ENCODE data around the gene FAR2. TPM values are rescaled to one million over a fixed set of nuclear protein-coding genes. Genes with fewer than 3 reads are reported as not detected.
"Not testable (repeated sequence)": the region's sequence is repeated elsewhere in the genome, so short reads cannot be mapped to it uniquely, and the experiment has no call there.

FAR2 gene
- total and polyA plus RNA-seq, 8 donors = 0.43 to 2.8 (median 1.1) TPM

DNA sequence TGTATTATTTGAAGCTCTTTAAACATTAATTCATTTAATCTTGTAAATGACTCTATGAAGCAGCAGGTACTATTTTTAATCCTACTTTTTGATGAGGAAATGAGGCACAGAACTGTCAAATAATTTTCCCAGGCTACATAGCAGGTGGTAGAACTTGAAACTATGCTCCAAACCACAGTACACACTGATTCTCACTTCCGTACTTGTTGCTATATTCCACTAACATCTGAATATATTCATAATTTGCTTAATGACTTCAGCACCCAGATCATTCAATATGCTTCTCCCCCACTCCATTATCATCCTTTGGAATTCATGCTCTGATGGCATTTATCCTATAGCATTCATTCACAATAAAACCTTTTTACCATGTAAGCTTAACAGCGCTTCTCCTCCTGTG is 227.0 kb downstream of the FAR2 start:
- TF ChIP-seq, protein P1, sequence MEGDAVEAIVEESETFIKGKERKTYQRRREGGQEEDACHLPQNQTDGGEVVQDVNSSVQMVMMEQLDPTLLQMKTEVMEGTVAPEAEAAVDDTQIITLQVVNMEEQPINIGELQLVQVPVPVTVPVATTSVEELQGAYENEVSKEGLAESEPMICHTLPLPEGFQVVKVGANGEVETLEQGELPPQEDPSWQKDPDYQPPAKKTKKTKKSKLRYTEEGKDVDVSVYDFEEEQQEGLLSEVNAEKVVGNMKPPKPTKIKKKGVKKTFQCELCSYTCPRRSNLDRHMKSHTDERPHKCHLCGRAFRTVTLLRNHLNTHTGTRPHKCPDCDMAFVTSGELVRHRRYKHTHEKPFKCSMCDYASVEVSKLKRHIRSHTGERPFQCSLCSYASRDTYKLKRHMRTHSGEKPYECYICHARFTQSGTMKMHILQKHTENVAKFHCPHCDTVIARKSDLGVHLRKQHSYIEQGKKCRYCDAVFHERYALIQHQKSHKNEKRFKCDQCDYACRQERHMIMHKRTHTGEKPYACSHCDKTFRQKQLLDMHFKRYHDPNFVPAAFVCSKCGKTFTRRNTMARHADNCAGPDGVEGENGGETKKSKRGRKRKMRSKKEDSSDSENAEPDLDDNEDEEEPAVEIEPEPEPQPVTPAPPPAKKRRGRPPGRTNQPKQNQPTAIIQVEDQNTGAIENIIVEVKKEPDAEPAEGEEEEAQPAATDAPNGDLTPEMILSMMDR (IDR thresholded peaks at IDR 0.05) = no peak
- H3K36me3 ChIP-seq = no peaks in the 10 kb centered on the region
- ATAC-seq = no peak
- no peaks in the 10 kb centered on the region for H3K27me3 ChIP-seq
- no peak overlapping the region for H3K27ac ChIP-seq
- 97 to 99% methylated on average over 2 of the region's 2 CpGs for WGBS, 2 donors
- FAIRE-seq = no peak
- intact Hi-C loops (cut with DNase I) = no loop called here
- no peak for DNase-seq
- peaks cover 4 to 13% (median 8%) of the 10 kb centered on the region in 3 donors for H3K4me1 ChIP-seq
- H3K9me3 ChIP-seq = no peaks in the 10 kb centered on the region
- no peak overlapping the region for H3K4me3 ChIP-seq

GRCh38 chr12:29380536-29381523 is 231.8 kb downstream of the FAR2 start, which contains the start of gene ERGIC2:
Gene ERGIC2 (minus strand): TSS chr12:29381172. CDS start chr12:29371633, 9,539 bp downstream.
- 0% methylated on average over 55 of the region's 55 CpGs for WGBS, 2 donors
- TF ChIP-seq, protein P1 (IDR thresholded peaks at IDR 0.05) = no peak
- peak; percentile 86 to 95 (median 92) for DNase-seq

GRCh38 chr12:29382251-29382650 is 233.2 kb downstream of the FAR2 start:
- H3K36me3 ChIP-seq = no peaks in the 10 kb centered on the region
- no peaks in the 10 kb centered on the region for H3K9me3 ChIP-seq
- FAIRE-seq (no peak), DNase-seq (no peak), ATAC-seq (no peak)
- TF ChIP-seq, protein P1 (IDR thresholded peaks at IDR 0.05) = no peak
- H3K27me3 ChIP-seq = no peaks in the 10 kb centered on the region
- peaks cover 4 to 13% (median 8%) of the 10 kb centered on the region in 3 donors for H3K4me1 ChIP-seq
- no peak overlapping the region for H3K27ac ChIP-seq
- WGBS, 2 donors = 92 to 98% methylated on average over 2 of the region's 2 CpGs
- intact Hi-C loops (cut with DNase I) = no loop called here
- no peak overlapping the region for H3K4me3 ChIP-seq

More at GRCh38 chr12:29380536-29381523, 231.8 kb downstream of the FAR2 start, which contains the start of gene ERGIC2:
- peak within 1 kb of the TSS; percentile 66 to 99 (median 79) for H3K4me3 ChIP-seq
- peak within 1 kb of the TSS; percentile 81 to 92 (median 90) for H3K27ac ChIP-seq
- ATAC-seq (peak; percentile 97 to 99 (median 98)), FAIRE-seq (peak; percentile 96)
- no peaks in the 10 kb centered on the region for H3K27me3 ChIP-seq
- intact Hi-C loops (cut with DNase I) = no loop called here
- H3K4me1 ChIP-seq = peaks cover 4 to 13% (median 8%) of the 10 kb centered on the region in 3 donors
- no peaks in the 10 kb centered on the region for H3K36me3 ChIP-seq
- H3K9me3 ChIP-seq = no peaks in the 10 kb centered on the region

DNA sequence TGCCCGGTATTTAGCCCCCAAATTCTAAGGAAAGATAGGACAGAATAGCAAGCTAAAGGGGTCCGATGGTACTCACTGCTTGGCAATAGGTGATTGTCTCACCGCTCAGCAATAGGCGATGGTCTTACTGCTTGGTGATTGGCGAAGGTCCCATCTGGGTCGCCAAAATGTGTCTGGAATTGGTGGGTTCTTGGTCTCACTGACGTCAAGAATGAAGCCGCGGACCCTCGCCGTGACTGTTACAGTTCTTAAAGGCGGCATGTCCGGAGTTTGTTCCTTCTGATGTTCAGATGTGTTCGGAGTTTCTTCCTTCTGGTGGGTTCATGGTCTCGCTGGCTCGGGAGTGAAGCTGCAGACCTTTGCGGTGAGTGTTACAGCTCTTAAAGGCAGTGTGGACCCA is 236.1 kb downstream of the FAR2 start:
- H3K4me1 ChIP-seq; H3K9me3 ChIP-seq; H3K4me3 ChIP-seq; FAIRE-seq; intact Hi-C loops (cut with DNase I); H3K36me3 ChIP-seq; H3K27ac ChIP-seq; H3K27me3 ChIP-seq; ATAC-seq; DNase-seq: not testable (repeated sequence)
- 83 to 93% methylated on average over 16 to 17 of the region's 17 CpGs for WGBS, 2 donors

Other genes with a start within 250 kb of the FAR2 start
- gene ERGIC2, start 231.9 kb downstream of the FAR2 start, total RNA-seq = 10 to 100 TPM; 30.0 to 66.2 (median 44.4) TPM
- gene ERGIC2, start 231.9 kb downstream of the FAR2 start, polyA plus RNA-seq = 10 to 100 TPM; 19.7 to 31.8 TPM

All from pancreas (tissue), 10 donors.